ENCODE data around the gene OR2J3. TPM values are rescaled to one million over a fixed set of nuclear protein-coding genes. Genes with fewer than 3 reads are reported as not detected.

The OR2J3 gene
- total RNA-seq, 4 donors from 2014 or later, result not detected

Other genes starting within 250 kb of the OR2J3 start
- 100 to 1,000 TPM in 1 of 4 donors, 10 to 100 TPM in 3; 24.6 to 108 (median 48.7) TPM for gene TRIM27, start 184.1 kb upstream of the OR2J3 start, total RNA-seq
- gene ZNF311, start 102.7 kb upstream of the OR2J3 start, total RNA-seq, result 1 to 10 TPM in 2 of 4 donors, under 1 TPM in 2; 0.51 to 4.1 (median 1.1) TPM
- gene OR2W1, start 62.9 kb upstream of the OR2J3 start, total RNA-seq, result not detected
- not detected for gene OR2B3, start 20.7 kb upstream of the OR2J3 start, total RNA-seq
- not detected for gene OR2J1, start 8.6 kb upstream of the OR2J3 start, total RNA-seq
- 10 to 100 TPM in 1 of 4 donors, not detected in 3; 11.8 TPM for gene OR2J2, start 62.8 kb downstream of the OR2J3 start, total RNA-seq
- not detected for gene OR14J1, start 193.6 kb downstream of the OR2J3 start, total RNA-seq